Smooth muscle cell (in vitro differentiated cells): ENCODE results near the gene NOL3. TPM values are rescaled to one million over a fixed set of nuclear protein-coding genes. Genes with fewer than 3 reads are reported as not detected.

Experiments used
- DNase-seq: peaks from one replicate; lab custom pipeline; 2025; ENCODE audit not compliant: unreplicated experiment; lab: John Stamatoyannopoulos, UW
- H2AFZ ChIP-seq: fragments of 200-600 bp; sonication (generic); 2 replicates; pipeline ENCODE4 v1.6.0; 2016; ENCODE audit warnings: antibody characterized with exemption, low read depth, mild to moderate bottlenecking
- H3F3A ChIP-seq: fragments of 200-600 bp; sonication (generic); 2 replicates; pipeline ENCODE4 v1.6.0; 2017; ENCODE audit warnings: antibody characterized with exemption, low read depth
- H3K27ac ChIP-seq: fragments of 200-600 bp; sonication (generic); 2 replicates; pipeline ENCODE4 v1.5.1; 2016; ENCODE audit warnings: low read depth, mild to moderate bottlenecking
- H3K27me3 ChIP-seq: fragments of 200-600 bp; sonication (generic); 2 replicates; pipeline ENCODE4 v1.6.1; 2016; ENCODE audit warnings: low read depth, mild to moderate bottlenecking
- H3K36me3 ChIP-seq: fragments of 200-600 bp; sonication (generic); 2 replicates; pipeline ENCODE4 v1.5.1; 2016; ENCODE audit warnings: low read depth
- H3K4me1 ChIP-seq: fragments of 200-600 bp; sonication (generic); 2 replicates; pipeline ENCODE4 v1.5.1; 2016; ENCODE audit warnings: low read depth
- H3K4me2 ChIP-seq: fragments of 200-600 bp; sonication (generic); 2 replicates; pipeline ENCODE4 v1.6.0; 2016; ENCODE audit warnings: mild to moderate bottlenecking
- H3K4me3 ChIP-seq: fragments of 200-600 bp; sonication (generic); 2 replicates; pipeline ENCODE4 v1.5.1; 2016; ENCODE audit warnings: mild to moderate bottlenecking
- H3K79me2 ChIP-seq: fragments of 200-600 bp; sonication (generic); 2 replicates; pipeline ENCODE4 v1.6.0; 2016; ENCODE audit warnings: low read depth, mild to moderate bottlenecking
- H3K9ac ChIP-seq: fragments of 200-600 bp; sonication (generic); 2 replicates; pipeline ENCODE4 v1.6.0; 2016; ENCODE audit warnings: low read depth
- H3K9me3 ChIP-seq: fragments of 200-600 bp; sonication (generic); replicated peaks from 2 replicates; pipeline ENCODE4 v1.5.1; 2016; ENCODE audit warnings: low read depth
- H4K20me1 ChIP-seq: fragments of 200-600 bp; sonication (generic); 2 replicates; pipeline ENCODE4 v1.6.0; 2016; ENCODE audit warnings: low read depth
- CTCF ChIP-seq: fragments of 200-600 bp; sonication (generic); IDR thresholded peaks from 2 replicates; pipeline ENCODE4 v1.5.1; 2017; ENCODE audit warnings: borderline replicate concordance, mild to moderate bottlenecking, antibody characterized with exemption; ENCODE audit not compliant: insufficient read depth, poor library complexity, severe bottlenecking
- WGBS: methylation state at CpG from one replicate; pipeline ENCODE4 v1.1.7; 2016; ENCODE audit warnings: low lambda C conversion rate; 5-methylcytosine and 5-hydroxymethylcytosine counted together
- polyA plus RNA-seq: library from polyadenylated mRNA; unstranded; fragments of >200 nt; fragmentation: Nextera tagmentation; extraction: Ambion mirVana; gene quantifications from 2 replicates; pipeline ENCODE4 v1.2.1, GENCODE V29; 2016
- total RNA-seq: library from RNA; depleted of rRNA; stranded (reverse); fragments of >200 nt; gene quantifications from 2 replicates; pipeline ENCODE4 v1.2.3, GENCODE V29; 2014

NOL3 gene
- total and polyA plus RNA-seq, 2 experiments from 2014 or later = 33.0 to 36.4 TPM

GRCh38 chr16:67167588-67167987, 2.8 kb upstream of the NOL3 start:
- Histone ChIP-seq H3K4me2 (no peak overlapping the region), H3K4me1 (peaks cover 31% of the 10 kb centered on the region), H3K27ac (no peak overlapping the region), H4K20me1 (peaks cover 17% of the 10 kb centered on the region), H3K27me3 (peaks cover 50% of the 10 kb centered on the region), H3K9me3 (no peaks in the 10 kb centered on the region), H3K4me3 (no peak overlapping the region), H3K36me3 (no peaks in the 10 kb centered on the region), H3K9ac (no peak overlapping the region), H2AFZ (no peak overlapping the region), H3K79me2 (no peaks in the 10 kb centered on the region), H3F3A (peaks cover 7% of the 10 kb centered on the region)
- no peak for TF ChIP-seq CTCF
- DNase-seq = no peak
- 86% methylated on average over 7 of the region's 7 CpGs for WGBS

GRCh38 chr16:67169011-67169451, 1.3 kb upstream of the NOL3 start:
- H2AFZ ChIP-seq = no peak overlapping the region
- TF ChIP-seq CTCF = no peak
- no peak for DNase-seq
- H3K79me2 ChIP-seq = no peaks in the 10 kb centered on the region
- no peak overlapping the region for H3K27ac ChIP-seq
- H3K4me1 ChIP-seq = peaks cover 19% of the 10 kb centered on the region
- H4K20me1 ChIP-seq = peaks cover 3% of the 10 kb centered on the region
- H3K27me3 ChIP-seq = peaks cover 36% of the 10 kb centered on the region
- peak overlapping the region; percentile 87 for H3K4me2 ChIP-seq
- no peaks in the 10 kb centered on the region for H3K9me3 ChIP-seq
- H3K36me3 ChIP-seq = no peaks in the 10 kb centered on the region
- no peak overlapping the region for H3K4me3 ChIP-seq
- H3F3A ChIP-seq = peaks cover 7% of the 10 kb centered on the region
- 31% methylated on average over 9 of the region's 9 CpGs for WGBS
- no peak overlapping the region for H3K9ac ChIP-seq

GRCh38 chr16:67169642-67170167, 633 bp upstream of the NOL3 start:
- peak overlapping the region; percentile 55 for H3K4me3 ChIP-seq
- H3K9ac ChIP-seq = no peak overlapping the region
- no peaks in the 10 kb centered on the region for H3K36me3 ChIP-seq
- peaks cover 7% of the 10 kb centered on the region for H3F3A ChIP-seq
- peaks cover 2% of the 10 kb centered on the region for H4K20me1 ChIP-seq
- H3K4me2 ChIP-seq = peak overlapping the region; percentile 87
- H3K9me3 ChIP-seq = no peaks in the 10 kb centered on the region
- H3K79me2 ChIP-seq = no peaks in the 10 kb centered on the region
- peaks cover 24% of the 10 kb centered on the region for H3K4me1 ChIP-seq
- peaks cover 29% of the 10 kb centered on the region for H3K27me3 ChIP-seq
- H2AFZ ChIP-seq = no peak overlapping the region
- peak overlapping the region; percentile 19 for H3K27ac ChIP-seq
- no peak for DNase-seq
- TF ChIP-seq CTCF = peak; percentile 52
- WGBS = 5% methylated on average over 24 of the region's 24 CpGs
